Gastrocnemius medialis (tissue), 4 donors: ENCODE measurements around the gene KRT79. TPM values are rescaled to one million over a fixed set of nuclear protein-coding genes. Genes with fewer than 3 reads are reported as not detected.

Source experiments
- ATAC-seq, 2 donors: fragments of 150-250 bp; one replicate each; pipeline ENCODE4 v1.9.1; 2016
- DNase-seq, 2 donors: peaks; one replicate each; pipeline ENCODE4 v3.0.0-alpha.2; 2019
- H3K27ac ChIP-seq, 4 donors: fragments of 200-600 bp; sonication (generic); 1 replicate in 1 of 4; 2 replicates in 3 of 4; pipeline ENCODE4 v1.5.1; 2016 to 2018; ENCODE audit warnings: mild to moderate bottlenecking in 2 of 4, moderate library complexity in 1 of 4
- H3K27me3 ChIP-seq, 3 donors: fragments of 200-600 bp; sonication (generic) in 2 of 3; 1 replicate in 1 of 3; 2 replicates in 2 of 3; pipeline versions ENCODE4 v1.5.1 to v1.6.0; 2016 to 2019; ENCODE audit warnings: mild to moderate bottlenecking in 1 of 3, moderate library complexity in 1 of 3
- H3K36me3 ChIP-seq, 2 donors: fragments of 200-600 bp; sonication (generic) in 1 of 2; one replicate each; pipeline ENCODE4 v1.5.1; 2017 to 2018
- H3K4me1 ChIP-seq, 2 donors: fragments of 200-600 bp; sonication (generic) in 1 of 2; one replicate each; pipeline ENCODE4 v1.5.1; 2016 to 2017; ENCODE audit warnings: mild to moderate bottlenecking in 2 of 2
- H3K4me3 ChIP-seq, 4 donors: fragments of 200-600 bp; sonication (generic) in 3 of 4; 1 replicate in 1 of 4; 2 replicates in 3 of 4; pipeline ENCODE4 v1.5.1; 2016 to 2019; ENCODE audit warnings: mild to moderate bottlenecking in 2 of 4
- H3K9me3 ChIP-seq, 3 donors: fragments of 200-600 bp; sonication (generic) in 2 of 3; 1 replicate in 1 of 3; 2 replicates in 2 of 3; pipeline ENCODE4 v1.5.1; 2016 to 2019
- POLR2A ChIP-seq, 2 donors: fragments of 450-650 bp; IDR thresholded peaks; one replicate each; pipeline ENCODE4 v1.6.1; 2017; ENCODE audit warnings: antibody characterized with exemption in 2 of 2, mild to moderate bottlenecking in 2 of 2, moderate library complexity in 2 of 2
- in situ Hi-C, 4 donors: fragments of 200-750 bp; cut with MboI; loops; one replicate each; pipeline versions ENCODE4 v1.15.0 to v1.8.0; 2017; ENCODE audit warnings: low sequenced_read_pairs in 4 of 4
- intact Hi-C: fragments of 100-400 bp; cut with DNase I; formaldehyde crosslinking; loops from one replicate; pipeline ENCODE4 v1.15.1; 2023; ENCODE audit warnings: low total_unique reads
- total RNA-seq, 4 donors: library from RNA; depleted of rRNA; stranded (reverse); fragments of >200 nt; gene quantifications; one replicate each; pipeline versions ENCODE4 v1.1.0 to v1.2.3, GENCODE V29; 2016
- TF ChIP-seq, protein P1 (sequence below), 5 experiments: fragments of 450-650 bp in 3 of 5; fragments of 200-600 bp in 2 of 5; sonication (generic) in 2 of 5; IDR thresholded peaks in 4 of 5; conservative IDR thresholded peaks in 1 of 5; 1 replicate in 4 of 5; 2 replicates in 1 of 5; pipeline ENCODE4 v1.5.1; 2016 to 2019; ENCODE audit warnings: antibody characterized with exemption in 5 of 5, mild to moderate bottlenecking in 3 of 5, moderate library complexity in 3 of 5

Gene KRT79
- total RNA-seq, 4 donors from 2014 or later = not detected

DNA sequence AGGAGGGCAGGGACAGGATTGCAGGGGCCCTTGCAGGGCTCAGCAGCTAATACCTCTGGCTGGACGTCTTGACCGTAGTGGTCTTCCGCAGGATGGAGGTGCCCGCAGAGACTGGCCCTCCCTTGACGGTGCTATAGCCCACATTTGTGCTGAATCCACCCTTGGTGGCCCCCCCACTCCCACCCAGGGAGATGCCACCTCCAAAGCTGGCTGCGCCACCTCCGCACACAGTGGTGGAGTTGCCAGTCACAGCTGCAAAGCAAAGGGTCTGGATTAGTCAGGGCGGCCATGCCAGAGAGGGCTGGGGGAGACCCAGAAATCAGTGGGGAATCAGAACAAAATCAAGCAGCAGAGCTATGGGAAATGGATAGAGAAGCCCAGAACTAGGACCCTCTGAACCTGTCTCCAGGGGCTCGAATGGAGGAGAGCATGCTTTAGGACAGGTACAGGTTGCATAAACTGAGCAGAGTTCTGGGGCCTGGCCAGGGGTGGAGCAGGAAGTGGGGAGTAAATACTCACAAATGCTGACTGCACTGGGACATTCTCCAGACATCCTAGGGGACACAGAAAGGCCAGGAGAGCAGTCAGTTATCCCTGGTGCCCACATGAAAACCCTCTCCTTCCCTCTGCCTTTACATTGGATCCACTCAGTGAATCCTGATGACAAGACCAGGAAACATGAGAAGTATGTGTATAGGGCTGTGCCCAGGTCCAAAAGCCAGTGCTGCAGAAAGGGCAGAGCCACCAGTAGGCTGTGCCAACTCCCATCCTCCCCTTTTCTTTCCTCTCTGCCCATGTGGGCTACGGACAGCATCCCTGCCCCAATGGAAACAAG lies 12.1 kb downstream of the KRT79 start:
- peaks cover 0 to 21% (median 6%) of the 10 kb centered on the region in 3 donors for H3K27me3 ChIP-seq
- no peak for DNase-seq
- in situ Hi-C loops = no loop called here
- H3K4me3 ChIP-seq = no peak overlapping the region
- no peaks in the 10 kb centered on the region for H3K4me1 ChIP-seq
- H3K36me3 ChIP-seq = no peaks in the 10 kb centered on the region
- H3K9me3 ChIP-seq = no peaks in the 10 kb centered on the region
- intact Hi-C loops = no loop called here
- H3K27ac ChIP-seq = no peak overlapping the region
- no peak for ATAC-seq
- TF ChIP-seq, protein P1, sequence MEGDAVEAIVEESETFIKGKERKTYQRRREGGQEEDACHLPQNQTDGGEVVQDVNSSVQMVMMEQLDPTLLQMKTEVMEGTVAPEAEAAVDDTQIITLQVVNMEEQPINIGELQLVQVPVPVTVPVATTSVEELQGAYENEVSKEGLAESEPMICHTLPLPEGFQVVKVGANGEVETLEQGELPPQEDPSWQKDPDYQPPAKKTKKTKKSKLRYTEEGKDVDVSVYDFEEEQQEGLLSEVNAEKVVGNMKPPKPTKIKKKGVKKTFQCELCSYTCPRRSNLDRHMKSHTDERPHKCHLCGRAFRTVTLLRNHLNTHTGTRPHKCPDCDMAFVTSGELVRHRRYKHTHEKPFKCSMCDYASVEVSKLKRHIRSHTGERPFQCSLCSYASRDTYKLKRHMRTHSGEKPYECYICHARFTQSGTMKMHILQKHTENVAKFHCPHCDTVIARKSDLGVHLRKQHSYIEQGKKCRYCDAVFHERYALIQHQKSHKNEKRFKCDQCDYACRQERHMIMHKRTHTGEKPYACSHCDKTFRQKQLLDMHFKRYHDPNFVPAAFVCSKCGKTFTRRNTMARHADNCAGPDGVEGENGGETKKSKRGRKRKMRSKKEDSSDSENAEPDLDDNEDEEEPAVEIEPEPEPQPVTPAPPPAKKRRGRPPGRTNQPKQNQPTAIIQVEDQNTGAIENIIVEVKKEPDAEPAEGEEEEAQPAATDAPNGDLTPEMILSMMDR (IDR thresholded peaks at IDR 0.05 in 4 of 5, conservative IDR thresholded peaks at IDR 0.05 in 1 of 5) = no peak
- no peak for TF ChIP-seq POLR2A (IDR thresholded peaks at IDR 0.05)

DNA sequence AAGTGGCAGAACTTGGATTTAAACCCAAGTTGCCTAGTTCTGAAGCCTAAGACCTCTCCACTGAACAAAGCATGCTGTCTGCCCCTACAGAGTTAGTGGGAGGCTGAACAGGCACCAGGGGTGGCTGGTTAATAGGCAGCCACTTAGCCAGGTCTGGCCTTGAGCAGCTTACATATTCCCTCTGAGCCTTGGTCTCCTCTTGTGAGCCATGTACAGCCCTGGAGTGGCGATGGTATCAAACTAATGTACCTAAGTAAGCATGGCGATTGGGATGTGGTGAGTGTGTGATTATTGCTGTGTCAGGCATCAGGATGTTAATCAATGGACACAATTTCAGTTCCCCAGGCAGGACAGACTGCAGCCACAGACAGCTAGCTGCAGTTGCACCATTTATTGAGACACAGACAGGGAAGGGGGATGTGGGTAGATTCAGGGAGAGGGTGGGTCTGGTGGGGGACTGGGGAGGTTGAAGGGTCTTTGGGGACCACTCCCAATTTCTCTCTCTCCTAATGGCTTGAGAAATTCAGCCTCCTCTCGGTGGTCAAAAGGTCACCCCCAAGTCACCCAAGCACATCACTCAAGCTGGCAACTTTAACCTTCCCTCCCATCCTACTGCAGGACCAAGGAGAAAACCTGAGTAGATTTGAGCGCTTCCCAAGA lies 12.9 kb downstream of the KRT79 start:
- intact Hi-C loops (no loop called here), in situ Hi-C loops (no loop called here)
- ATAC-seq (no peak), DNase-seq (no peak)
- Histone ChIP-seq H3K27me3 (peaks cover 0 to 21% (median 6%) of the 10 kb centered on the region in 3 donors), H3K4me3 (no peak overlapping the region), H3K4me1 (no peaks in the 10 kb centered on the region), H3K36me3 (no peaks in the 10 kb centered on the region), H3K9me3 (no peaks in the 10 kb centered on the region), H3K27ac (no peak overlapping the region)
- TF ChIP-seq, protein P1 (IDR thresholded peaks at IDR 0.05 in 4 of 5, conservative IDR thresholded peaks at IDR 0.05 in 1 of 5) = no peak
- no peak for TF ChIP-seq POLR2A (IDR thresholded peaks at IDR 0.05)

DNA sequence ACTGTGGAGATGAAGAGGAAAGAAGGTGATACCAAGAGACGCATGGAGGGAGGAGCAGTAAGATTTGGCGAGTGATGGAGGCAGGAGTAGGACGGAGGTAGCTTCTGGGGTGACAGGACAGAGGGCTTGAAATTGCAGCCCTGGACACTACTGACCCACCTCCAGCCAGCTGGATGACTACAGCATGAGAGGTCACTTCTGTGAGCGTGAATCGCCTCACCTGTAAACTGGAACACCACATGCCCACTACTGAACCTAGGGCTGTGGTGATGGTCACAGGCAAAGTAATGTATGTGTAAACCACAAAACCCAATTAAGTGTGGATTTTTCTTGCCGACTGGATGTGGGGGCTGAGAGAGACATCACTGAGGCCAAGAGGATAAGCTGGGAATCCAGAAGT lies 13.6 kb downstream of the KRT79 start:
- H3K4me1 ChIP-seq = no peaks in the 10 kb centered on the region
- H3K27ac ChIP-seq = no peak overlapping the region
- ATAC-seq (no peak), DNase-seq (no peak)
- H3K4me3 ChIP-seq = no peak overlapping the region
- intact Hi-C loops (no loop called here), in situ Hi-C loops (no loop called here)
- TF ChIP-seq POLR2A (IDR thresholded peaks at IDR 0.05) = no peak
- TF ChIP-seq, protein P1 (IDR thresholded peaks at IDR 0.05 in 4 of 5, conservative IDR thresholded peaks at IDR 0.05 in 1 of 5) = no peak
- H3K9me3 ChIP-seq = no peaks in the 10 kb centered on the region
- H3K27me3 ChIP-seq = peaks cover 0 to 21% (median 6%) of the 10 kb centered on the region in 3 donors
- no peaks in the 10 kb centered on the region for H3K36me3 ChIP-seq

DNA sequence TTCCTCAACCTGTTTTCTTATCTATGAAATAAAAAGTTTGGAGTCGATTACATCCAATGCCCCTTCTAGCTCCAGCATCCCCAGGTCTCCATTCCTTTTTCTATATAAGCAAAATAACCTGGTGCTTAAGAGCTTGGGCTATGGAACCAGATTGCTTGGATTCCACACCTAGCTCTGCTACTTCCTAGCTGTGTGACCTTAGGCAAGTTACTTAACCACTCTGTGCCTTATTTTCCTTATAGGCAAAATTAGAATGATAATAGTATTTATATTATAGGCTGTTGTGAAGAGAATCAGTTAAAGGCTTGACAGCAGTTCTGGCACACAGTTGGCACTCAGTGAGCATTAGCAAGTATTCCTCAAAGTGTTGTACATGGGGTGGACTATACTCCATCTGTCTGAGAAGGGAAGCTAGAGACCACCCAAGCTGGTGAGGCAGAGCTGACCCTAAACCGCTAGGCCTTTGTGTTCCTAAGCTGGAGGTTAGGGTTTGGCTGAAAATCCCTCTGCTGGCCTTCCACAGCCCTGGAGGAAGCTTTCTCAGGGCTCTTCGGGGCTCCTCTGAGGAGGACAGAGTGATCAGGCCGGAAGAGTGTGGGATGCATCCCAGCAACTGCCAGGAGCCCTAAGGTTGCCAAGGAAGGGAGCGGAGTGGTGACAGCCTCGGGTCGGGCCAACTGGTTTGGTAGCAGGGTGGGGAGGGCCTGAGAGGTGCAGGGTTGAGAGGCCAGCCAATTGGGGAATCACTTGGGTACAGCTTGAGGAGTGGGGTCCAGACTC lies 14.2 kb downstream of the KRT79 start:
- H3K4me1 ChIP-seq = no peaks in the 10 kb centered on the region
- H3K9me3 ChIP-seq = no peaks in the 10 kb centered on the region
- intact Hi-C loops = no loop called here
- H3K36me3 ChIP-seq = no peaks in the 10 kb centered on the region
- in situ Hi-C loops = no loop called here
- ATAC-seq = no peak
- no peak for DNase-seq
- no peak overlapping the region for H3K27ac ChIP-seq
- H3K27me3 ChIP-seq = peaks cover 0 to 21% (median 6%) of the 10 kb centered on the region in 3 donors
- TF ChIP-seq, protein P1 (IDR thresholded peaks at IDR 0.05 in 4 of 5, conservative IDR thresholded peaks at IDR 0.05 in 1 of 5) = no peak
- no peak for TF ChIP-seq POLR2A (IDR thresholded peaks at IDR 0.05)
- H3K4me3 ChIP-seq = no peak overlapping the region
